Panc1 (cell line): ENCODE results near the gene ZNF180. TPM values are rescaled to one million over a fixed set of nuclear protein-coding genes. Genes with fewer than 3 reads are reported as not detected.

Source experiments
- ATAC-seq: fragments of 200-7000 bp; cut with Tn5 transposase; 2 replicates; pipeline ENCODE4 v1.9.1; 2020; ENCODE audit warnings: mild to moderate bottlenecking, moderate library complexity
- BruUV-seq: library from RNA; stranded (reverse); fragments of 400-500 nt; replicated peaks from 2 replicates; lab custom pipeline; 2021; lab: Mats Ljungman, UMichigan
- CTCF ChIA-PET: fragments of 300-600 bp; sonication (Branson Sonifier 250); formaldehyde crosslinking; loops from one replicate; lab custom pipeline; 2022; ENCODE audit warnings: antibody characterized with exemption; lab: Charles Lee
- POLR2A ChIA-PET: fragments of 300-600 bp; sonication (Branson Sonifier 250); formaldehyde crosslinking; loops from one replicate; lab custom pipeline; 2022; ENCODE audit warnings: antibody characterized with exemption; lab: Charles Lee
- DNase-seq: peaks from one replicate; pipeline ENCODE4 v3.0.0-alpha.2; 2010; ENCODE audit warnings: low read depth, low spot score
- H3K27ac ChIP-seq: 2 replicates; pipeline ENCODE4 v1.5.1; 2011; ENCODE audit warnings: mild to moderate bottlenecking, low read length, inconsistent platforms
- H3K27me3 ChIP-seq: fragments of 200-500 bp; sonication (Bioruptor generic); 2 replicates; pipeline ENCODE4 v1.6.0; 2014; ENCODE audit warnings: low read length, inconsistent platforms; ENCODE audit not compliant: control insufficient read depth, insufficient read depth
- H3K36me3 ChIP-seq: fragments of 200-500 bp; sonication (Bioruptor generic); 2 replicates; pipeline ENCODE4 v1.5.1; 2014; ENCODE audit warnings: inconsistent platforms, mild to moderate bottlenecking, low read length, moderate library complexity; ENCODE audit not compliant: control insufficient read depth, insufficient read depth
- H3K4me1 ChIP-seq: 2 replicates; pipeline ENCODE4 v1.5.1; 2011; ENCODE audit warnings: inconsistent platforms, mild to moderate bottlenecking, low read length, moderate library complexity; ENCODE audit not compliant: control insufficient read depth, insufficient read depth
- H3K4me3 ChIP-seq, 2 experiments: 2 replicates each; pipeline ENCODE4 v1.5.1; 2011 to 2012; ENCODE audit warnings: low read depth in 2 of 2, low read length in 2 of 2, mild to moderate bottlenecking in 2 of 2, inconsistent platforms in 1 of 2, moderate library complexity in 1 of 2
- H3K9me3 ChIP-seq: fragments of 200-500 bp; sonication (Bioruptor generic); 2 replicates; pipeline ENCODE4 v1.5.1; 2014; ENCODE audit warnings: low read depth, mild to moderate bottlenecking, inconsistent platforms, low read length, moderate library complexity; ENCODE audit not compliant: control insufficient read depth, insufficient read depth
- CTCF ChIP-seq: fragments of 450-650 bp; IDR thresholded peaks from 2 replicates; pipeline ENCODE4 v1.5.1; 2017; ENCODE audit warnings: mild to moderate bottlenecking
- POLR2AphosphoS5 ChIP-seq: IDR thresholded peaks from 2 replicates; pipeline ENCODE4 v1.6.1; 2012; ENCODE audit warnings: mild to moderate bottlenecking, low read depth, low read length, moderate library complexity
- REST ChIP-seq, 2 experiments: IDR thresholded peaks; 2 replicates each; pipeline ENCODE4 v1.6.1; 2011 to 2012; ENCODE audit warnings: low read depth in 2 of 2, control low read depth in 1 of 2, low read length in 1 of 2, mild to moderate bottlenecking in 1 of 2, moderate library complexity in 1 of 2; ENCODE audit not compliant: insufficient read depth in 1 of 2
- SIN3A ChIP-seq: IDR thresholded peaks from 2 replicates; pipeline ENCODE4 v1.6.1; 2012; ENCODE audit warnings: low read depth, mild to moderate bottlenecking, low read length, moderate library complexity, borderline replicate concordance; ENCODE audit not compliant: insufficient read depth
- TCF7L2 ChIP-seq: IDR thresholded peaks from 2 replicates; pipeline ENCODE4 v1.6.1; 2011; ENCODE audit warnings: mild to moderate bottlenecking, low read depth, low read length, inconsistent platforms
- in situ Hi-C: cut with HindIII; loops from 2 replicates; pipeline ENCODE4 v1.10.0; 2016; ENCODE audit warnings: low sequenced_read_pairs, low pct_unique_long_range_greater_than_20kb
- intact Hi-C: fragments of 100-400 bp; cut with micrococcal nuclease; formaldehyde crosslinking; loops from one replicate; pipeline ENCODE4 v1.10.0; 2022; ENCODE audit not compliant: unreplicated experiment
- total RNA-seq: library from RNA; stranded (reverse); gene quantifications from one replicate; pipeline ENCODE4 v1.2.1, GENCODE V29; 2021; ENCODE audit not compliant: unreplicated experiment

The ZNF180 gene
- total RNA-seq, 1 experiment from 2014 or later: 6.7 TPM

GRCh38 chr19:44430956-44431355, 69.4 kb downstream of the ZNF180 start:
- ATAC-seq (no peak), DNase-seq (no peak)
- H3K36me3 ChIP-seq: no peaks in the 10 kb centered on the region
- H3K4me3 ChIP-seq: no peak overlapping the region
- no peaks in the 10 kb centered on the region for H3K4me1 ChIP-seq
- TF ChIP-seq POLR2AphosphoS5 (no peak), REST (IDR thresholded peaks at IDR 0.05; ENCODE audit: insufficient read depth in 1 of 2, low read depth in 2 of 2, low read length in 1 of 2) (no peak), TCF7L2 (no peak), SIN3A (no peak), CTCF (no peak)
- in situ Hi-C loops (no loop called here), intact Hi-C loops (no loop called here)
- no peaks in the 10 kb centered on the region for H3K27me3 ChIP-seq
- CTCF ChIA-PET: no interaction called here
- POLR2A ChIA-PET: no interaction called here
- peaks cover 55% of the 10 kb centered on the region for H3K9me3 ChIP-seq
- no peak overlapping the region for H3K27ac ChIP-seq
- BruUV-seq: no TSS peak

Other genes starting within 250 kb of the ZNF180 start
- 1.8 TPM for gene ZNF233, start 240.6 kb downstream of the ZNF180 start, total RNA-seq
- 5.1 TPM for gene ZNF235, start 195.5 kb downstream of the ZNF180 start, total RNA-seq
- gene ZNF112, start 143.8 kb downstream of the ZNF180 start, total RNA-seq: 4.3 TPM
- 1.4 TPM for gene ZNF285, start 98.9 kb downstream of the ZNF180 start, total RNA-seq
- 11.9 TPM for gene ZNF229, start 52.0 kb downstream of the ZNF180 start, total RNA-seq
- gene CEACAM20, start 29.2 kb upstream of the ZNF180 start, total RNA-seq: not detected
- not detected for gene IGSF23, start 113.0 kb upstream of the ZNF180 start, total RNA-seq
- 47.7 TPM for gene PVR, start 143.4 kb upstream of the ZNF180 start, total RNA-seq
- 1.2 TPM for gene CEACAM19, start 171.0 kb upstream of the ZNF180 start, total RNA-seq
- not detected for gene CEACAM16, start 198.6 kb upstream of the ZNF180 start, total RNA-seq
- gene BCL3, start 248.2 kb upstream of the ZNF180 start, total RNA-seq: 48.5 TPM